Testis (tissue), 3 donors: Measurements from ENCODE around the gene RUVBL2. TPM values are rescaled to one million over a fixed set of nuclear protein-coding genes. Genes with fewer than 3 reads are reported as not detected.

ENCODE experiments used
- DNase-seq: peaks from one replicate; pipeline ENCODE4 v3.0.0-alpha.2; 2019
- H3K27ac ChIP-seq, 2 donors: fragments of 200-600 bp; sonication (generic); one replicate each; pipeline ENCODE4 v1.5.1; 2019
- H3K27me3 ChIP-seq: fragments of 200-600 bp; sonication (generic); one replicate; pipeline ENCODE4 v1.5.1; 2019
- H3K36me3 ChIP-seq: fragments of 200-600 bp; sonication (generic); one replicate; pipeline ENCODE4 v1.5.1; 2017; ENCODE audit warnings: low read depth; ENCODE audit errors: missing control alignments
- H3K4me1 ChIP-seq: fragments of 200-600 bp; sonication (generic); one replicate; pipeline ENCODE4 v1.5.1; 2019
- H3K4me3 ChIP-seq, 2 donors: fragments of 200-600 bp; sonication (generic); one replicate each; pipeline ENCODE4 v1.5.1; 2017 to 2019
- H3K9me3 ChIP-seq: fragments of 200-600 bp; sonication (generic); one replicate; pipeline ENCODE4 v1.5.1; 2017
- POLR2A ChIP-seq: fragments of 450-650 bp; IDR thresholded peaks from one replicate; pipeline ENCODE4 v1.6.1; 2017; ENCODE audit warnings: antibody characterized with exemption, mild to moderate bottlenecking, moderate library complexity
- WGBS, 2 donors: methylation state at CpG; one replicate each; pipeline ENCODE4 v1.1.5; 2018; 5-methylcytosine and 5-hydroxymethylcytosine counted together
- intact Hi-C: fragments of 100-400 bp; cut with DNase I; formaldehyde crosslinking; loops from one replicate; pipeline ENCODE4 v1.15.1; 2023; ENCODE audit warnings: low total_unique reads
- polyA plus RNA-seq: library from polyadenylated mRNA; stranded (reverse); fragments of 350-450 nt; fragmentation: Illumina TruSeq; extraction: RNeasy Lipid Tissue Mini Kit (QIAGEN cat#74804); gene quantifications from one replicate; pipeline ENCODE4 v1.2.3, GENCODE V29; 2014; ENCODE audit warnings: low read depth, low replicate concordance; ENCODE audit not compliant: insufficient read depth
- total RNA-seq, 2 donors: library from RNA; depleted of rRNA; stranded (reverse); fragments of >200 nt; gene quantifications; one replicate each; pipeline ENCODE4 v1.2.3, GENCODE V29; 2016
- TF ChIP-seq, protein P1 (sequence below), 3 experiments: fragments of 450-650 bp in 2 of 3; fragments of 200-600 bp in 1 of 3; sonication (generic) in 1 of 3; IDR thresholded peaks; one replicate each; pipeline ENCODE4 v1.5.1; 2016 to 2019; ENCODE audit warnings: antibody characterized with exemption in 3 of 3, mild to moderate bottlenecking in 2 of 3, moderate library complexity in 1 of 3

RUVBL2 gene
- total and polyA plus RNA-seq, 3 donors from 2014 or later: 299 to 528 (median 395) TPM

DNA sequence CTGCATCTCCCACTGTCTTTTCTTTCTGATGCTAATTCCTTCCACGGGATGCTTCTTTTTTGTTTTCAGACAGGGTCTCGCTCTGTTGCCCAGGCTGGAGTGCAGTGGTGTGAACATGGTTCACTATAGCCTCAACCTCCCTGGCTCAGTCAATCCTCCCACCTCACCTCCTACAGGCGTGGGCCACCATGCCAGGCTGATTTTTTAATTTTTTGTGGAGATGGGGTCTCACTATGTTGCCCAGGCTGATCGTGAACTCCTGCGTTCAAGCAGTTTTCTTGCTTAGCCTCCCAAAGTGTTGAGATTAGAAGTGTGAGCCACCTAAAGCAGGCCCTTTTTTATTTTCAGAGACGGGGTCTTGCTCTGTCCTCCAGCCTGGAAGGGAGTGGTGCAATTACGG is 5.4 kb upstream of the RUVBL2 start:
- WGBS, 2 donors: 94% methylated on average over 7 of the region's 7 CpGs
- intact Hi-C loops: no loop called here
- Histone ChIP-seq H3K36me3 (no peaks in the 10 kb centered on the region), H3K9me3 (no peaks in the 10 kb centered on the region), H3K27ac (no peak overlapping the region), H3K27me3 (no peaks in the 10 kb centered on the region), H3K4me1 (peaks cover 22% of the 10 kb centered on the region), H3K4me3 (no peak overlapping the region)
- TF ChIP-seq, protein P1, sequence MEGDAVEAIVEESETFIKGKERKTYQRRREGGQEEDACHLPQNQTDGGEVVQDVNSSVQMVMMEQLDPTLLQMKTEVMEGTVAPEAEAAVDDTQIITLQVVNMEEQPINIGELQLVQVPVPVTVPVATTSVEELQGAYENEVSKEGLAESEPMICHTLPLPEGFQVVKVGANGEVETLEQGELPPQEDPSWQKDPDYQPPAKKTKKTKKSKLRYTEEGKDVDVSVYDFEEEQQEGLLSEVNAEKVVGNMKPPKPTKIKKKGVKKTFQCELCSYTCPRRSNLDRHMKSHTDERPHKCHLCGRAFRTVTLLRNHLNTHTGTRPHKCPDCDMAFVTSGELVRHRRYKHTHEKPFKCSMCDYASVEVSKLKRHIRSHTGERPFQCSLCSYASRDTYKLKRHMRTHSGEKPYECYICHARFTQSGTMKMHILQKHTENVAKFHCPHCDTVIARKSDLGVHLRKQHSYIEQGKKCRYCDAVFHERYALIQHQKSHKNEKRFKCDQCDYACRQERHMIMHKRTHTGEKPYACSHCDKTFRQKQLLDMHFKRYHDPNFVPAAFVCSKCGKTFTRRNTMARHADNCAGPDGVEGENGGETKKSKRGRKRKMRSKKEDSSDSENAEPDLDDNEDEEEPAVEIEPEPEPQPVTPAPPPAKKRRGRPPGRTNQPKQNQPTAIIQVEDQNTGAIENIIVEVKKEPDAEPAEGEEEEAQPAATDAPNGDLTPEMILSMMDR (IDR thresholded peaks at IDR 0.05): no peak
- no peak for TF ChIP-seq POLR2A
- DNase-seq: no peak

DNA sequence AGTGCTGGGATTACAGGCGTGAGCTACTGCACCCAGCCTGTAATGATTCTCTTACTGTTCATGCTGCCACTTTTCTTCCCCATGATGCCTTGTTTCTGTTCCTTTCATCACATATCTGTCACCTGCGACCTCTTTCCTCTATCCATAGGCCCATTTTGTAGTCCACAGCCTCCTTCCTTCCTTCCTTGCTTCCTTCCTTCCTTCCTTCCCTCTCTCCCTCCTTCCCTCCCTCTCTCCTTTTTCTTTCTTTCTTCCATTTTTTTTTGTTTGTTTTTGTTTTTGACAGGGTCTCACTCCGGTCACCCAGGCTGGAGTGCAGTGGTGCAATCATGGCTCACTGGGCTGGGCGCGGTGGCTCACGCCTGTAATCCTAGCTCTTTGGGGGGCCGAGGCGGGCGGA is 4.8 kb upstream of the RUVBL2 start:
- H3K27me3 ChIP-seq: no peaks in the 10 kb centered on the region
- no peak overlapping the region for H3K27ac ChIP-seq
- no peaks in the 10 kb centered on the region for H3K9me3 ChIP-seq
- TF ChIP-seq, protein P1 (IDR thresholded peaks at IDR 0.05): no peak
- intact Hi-C loops: no loop called here
- peaks cover 22% of the 10 kb centered on the region for H3K4me1 ChIP-seq
- 92 to 97% methylated on average over 9 of the region's 9 CpGs for WGBS, 2 donors
- no peaks in the 10 kb centered on the region for H3K36me3 ChIP-seq
- no peak for DNase-seq
- no peak overlapping the region for H3K4me3 ChIP-seq

DNA sequence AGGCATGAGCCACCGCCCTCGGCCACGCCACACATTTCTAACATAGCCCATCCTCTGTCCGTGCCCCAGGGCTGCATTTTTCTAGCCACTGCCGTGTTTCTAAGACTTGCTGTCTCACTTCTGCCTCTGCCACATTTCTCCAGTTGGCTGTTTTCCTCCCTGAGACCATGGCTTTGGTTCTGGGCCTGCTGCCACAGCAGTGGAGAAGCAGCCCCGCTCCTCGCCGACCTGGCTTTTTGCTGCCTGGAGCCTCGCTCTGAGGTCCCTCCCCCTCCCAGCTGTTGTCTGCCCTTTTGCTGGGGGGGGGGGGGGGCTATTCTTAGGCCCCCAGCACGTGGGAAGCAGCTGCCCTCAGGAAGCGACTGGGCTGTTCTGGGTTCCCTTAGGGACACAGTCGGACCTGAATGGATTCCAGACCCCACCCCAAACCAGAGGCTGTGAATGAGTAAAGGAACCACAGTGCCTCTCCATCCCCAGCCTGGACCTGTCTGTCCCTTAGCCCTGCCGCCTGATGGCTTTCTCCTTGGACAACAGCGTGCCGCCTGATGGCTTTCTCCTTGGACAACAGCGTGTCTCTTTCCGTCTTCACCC is 3.9 kb upstream of the RUVBL2 start:
- no peak overlapping the region for H3K27ac ChIP-seq
- WGBS, 2 donors: 70 to 78% methylated on average over 17 of the region's 17 CpGs
- DNase-seq: no peak
- no peaks in the 10 kb centered on the region for H3K36me3 ChIP-seq
- no peaks in the 10 kb centered on the region for H3K9me3 ChIP-seq
- TF ChIP-seq, protein P1 (IDR thresholded peaks at IDR 0.05): no peak
- no peak for TF ChIP-seq POLR2A
- peaks cover 30% of the 10 kb centered on the region for H3K4me1 ChIP-seq
- H3K4me3 ChIP-seq: no peak overlapping the region
- intact Hi-C loops: no loop called here
- H3K27me3 ChIP-seq: no peaks in the 10 kb centered on the region

DNA sequence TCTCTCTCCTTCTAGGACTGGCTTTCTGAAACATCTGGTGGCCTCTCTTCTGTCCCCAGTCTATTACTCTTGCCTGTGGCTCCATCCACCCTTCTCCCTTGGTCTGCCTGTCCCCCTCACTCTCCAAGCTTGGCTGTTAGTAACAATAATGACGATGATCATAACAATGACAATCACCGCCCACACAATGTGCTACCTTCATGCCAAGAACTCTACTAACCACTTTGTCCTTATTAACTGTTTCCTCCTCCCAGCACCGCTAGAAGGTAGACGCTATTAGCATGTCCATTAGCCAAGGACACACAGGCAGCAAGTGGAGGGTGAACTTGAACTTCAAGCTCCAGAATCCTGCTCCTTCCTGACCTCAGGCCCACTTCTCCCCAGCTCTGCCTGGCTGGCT is 3.3 kb upstream of the RUVBL2 start:
- intact Hi-C loops: no loop called here

More for the DNA sequence above, 3.3 kb upstream of the RUVBL2 start:
- no peaks in the 10 kb centered on the region for H3K27me3 ChIP-seq
- no peaks in the 10 kb centered on the region for H3K36me3 ChIP-seq
- H3K9me3 ChIP-seq: no peaks in the 10 kb centered on the region
- TF ChIP-seq, protein P1 (IDR thresholded peaks at IDR 0.05): no peak
- TF ChIP-seq POLR2A: no peak
- H3K4me3 ChIP-seq: no peak overlapping the region
- H3K27ac ChIP-seq: no peak overlapping the region
- DNase-seq: no peak
- peaks cover 32% of the 10 kb centered on the region for H3K4me1 ChIP-seq
- WGBS, 2 donors: 70% methylated on average over 4 of the region's 4 CpGs
